ENCODE results near the gene PPP2R2D.
"Not testable (repeated sequence)": the region's sequence is repeated elsewhere in the genome, so short reads cannot be mapped to it uniquely, and the experiment has no call there.

Gene PPP2R2D

GRCh38 chr10:131930150-131930549 is 29.3 kb downstream of the PPP2R2D start:
- no peak for FAIRE-seq

GRCh38 chr10:131930586-131931330 is 29.9 kb downstream of the PPP2R2D start:
- FAIRE-seq: no peak

GRCh38 chr10:131931981-131932380 is 31.2 kb downstream of the PPP2R2D start:
- no peak for FAIRE-seq

DNA sequence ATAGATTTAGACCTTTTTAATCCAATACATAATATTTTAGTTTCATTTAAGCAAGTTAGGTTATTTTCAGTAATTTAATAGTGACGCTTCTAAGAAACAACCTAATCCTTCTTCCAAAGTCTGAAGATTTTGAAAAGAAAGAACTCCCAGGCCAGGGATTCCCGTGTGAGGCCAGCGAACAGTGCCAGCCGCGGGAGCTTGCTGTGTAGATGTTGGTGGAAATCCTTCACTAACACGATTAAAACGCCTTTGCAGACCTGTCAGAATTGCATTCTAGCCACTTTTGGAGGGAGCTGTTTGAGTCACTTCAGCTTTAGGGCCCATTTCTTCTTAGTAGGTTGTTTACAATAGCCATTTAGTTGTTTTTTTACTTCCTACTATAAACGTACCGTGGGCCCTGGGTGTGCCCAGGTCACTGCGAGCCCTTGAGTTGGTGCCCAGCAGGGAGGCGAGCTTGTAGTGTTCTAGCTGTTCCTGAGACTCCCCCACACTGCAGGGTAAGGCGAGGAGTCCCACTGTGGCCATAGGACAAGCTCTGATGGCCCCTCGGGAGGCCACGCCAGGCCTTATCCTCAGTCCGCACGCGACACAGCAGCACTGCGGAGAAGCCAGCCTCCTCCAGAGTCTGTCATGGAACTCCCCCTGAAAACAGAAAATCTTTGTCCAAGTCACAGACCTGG is 32.3 kb downstream of the PPP2R2D start:
- FAIRE-seq: no peak

DNA sequence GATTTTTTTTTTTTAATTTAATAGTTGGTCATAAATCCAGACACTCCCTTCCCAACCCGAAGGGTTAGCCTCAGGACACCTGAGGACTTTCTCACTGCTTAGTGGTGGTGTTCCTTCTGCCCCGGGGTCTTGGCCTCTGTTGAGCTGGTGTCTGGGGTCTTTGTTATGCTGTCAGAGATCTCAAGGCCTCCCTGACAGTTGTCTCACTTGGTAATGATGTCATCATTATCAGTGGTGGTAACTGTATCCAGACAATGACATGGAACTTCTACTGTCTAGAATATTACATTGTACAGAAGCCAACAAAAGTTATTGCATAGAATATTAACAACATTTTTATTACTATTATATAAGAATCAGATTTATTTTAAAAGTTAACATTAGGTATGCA is 32.9 kb downstream of the PPP2R2D start:
- no peak for FAIRE-seq

DNA sequence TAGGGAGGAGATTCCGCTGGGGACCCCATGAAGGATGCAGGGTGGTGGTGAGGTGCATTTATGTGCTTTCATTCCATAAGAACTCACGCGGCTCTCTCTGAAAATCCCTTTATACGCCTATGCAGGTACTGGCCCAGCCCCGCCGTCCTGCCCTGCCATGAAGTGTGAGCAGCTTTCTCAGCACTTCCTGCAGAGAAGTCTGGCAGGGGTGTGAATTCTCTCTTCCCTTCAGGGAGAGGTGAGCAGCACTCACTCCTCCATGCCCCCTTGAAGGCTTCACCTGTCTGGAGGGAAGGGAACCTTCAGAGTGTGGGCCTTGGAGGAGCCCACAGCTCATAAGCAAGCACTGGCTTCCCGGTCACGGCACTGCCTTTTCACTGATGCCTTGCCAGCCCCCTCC is 34.0 kb downstream of the PPP2R2D start:
- no peak for FAIRE-seq

GRCh38 chr10:131935260-131935659 is 34.5 kb downstream of the PPP2R2D start:
- FAIRE-seq: no peak

DNA sequence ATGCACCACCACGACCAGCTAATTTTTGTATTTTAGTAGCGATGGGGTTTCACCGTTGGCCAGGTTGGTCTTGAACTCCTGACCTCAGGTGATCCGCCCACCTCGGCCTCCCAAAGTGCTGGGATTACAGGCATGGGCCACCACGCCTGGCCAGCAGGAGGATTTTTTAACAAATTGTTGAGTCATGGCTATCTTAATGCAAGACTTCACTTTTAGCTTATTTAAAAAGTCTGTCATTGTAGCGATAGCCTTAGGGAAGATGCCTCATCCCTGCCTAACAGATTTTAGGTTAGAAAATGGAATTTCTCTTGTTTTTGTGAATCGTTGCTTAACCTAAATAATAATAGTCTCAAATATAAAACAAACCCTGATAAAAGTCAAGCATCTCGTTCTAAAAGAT is 35.5 kb downstream of the PPP2R2D start:
- FAIRE-seq: no peak

- FAIRE-seq: no peak
Measured at GRCh38 chr10:131936736-131937135, 35.9 kb downstream of the PPP2R2D start.

GRCh38 chr10:131937836-131938235 is 37.0 kb downstream of the PPP2R2D start:
- FAIRE-seq: no peak

- no peak for FAIRE-seq
Measured at GRCh38 chr10:131938681-131939080, 37.9 kb downstream of the PPP2R2D start.

GRCh38 chr10:131942455-131942854 is 41.6 kb downstream of the PPP2R2D start:
- no peak for FAIRE-seq

DNA sequence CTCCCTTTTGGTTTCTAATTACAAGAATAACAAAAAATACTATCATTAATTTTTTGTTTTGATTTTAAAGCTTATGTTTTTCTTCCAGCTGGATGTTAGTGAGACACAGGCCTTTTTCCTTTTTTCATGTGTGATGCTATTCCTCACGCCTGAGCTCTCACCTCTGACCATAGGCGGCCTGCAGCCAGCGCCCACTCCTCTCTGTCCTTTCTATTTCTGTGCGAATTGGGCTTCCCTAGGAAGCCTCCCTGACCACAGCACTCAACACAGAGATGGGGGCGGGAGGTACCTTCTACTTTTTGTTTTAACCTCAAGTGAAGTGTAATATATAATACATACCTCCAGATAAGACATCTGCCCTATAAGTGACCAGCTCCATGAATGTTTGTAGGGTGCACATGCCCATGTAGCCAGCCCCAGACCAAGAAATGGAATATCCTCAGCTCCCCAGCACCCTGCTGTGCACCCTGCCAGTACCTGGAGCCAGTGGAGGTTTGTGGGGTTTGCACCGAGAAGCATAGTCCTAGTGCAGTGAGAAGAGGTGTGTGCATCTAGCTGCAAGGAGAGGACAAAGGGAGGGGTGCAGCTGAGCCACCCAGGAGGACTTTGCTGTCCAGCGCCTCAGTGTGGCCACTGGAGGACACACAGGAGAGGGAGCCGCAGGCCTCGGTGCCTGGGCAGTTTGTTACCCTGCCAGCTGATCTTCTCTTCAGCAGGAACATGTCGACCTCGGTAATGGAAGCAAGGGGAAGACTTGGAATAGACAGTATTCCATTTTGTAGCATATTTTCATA is 42.4 kb downstream of the PPP2R2D start:
- FAIRE-seq: no peak

DNA sequence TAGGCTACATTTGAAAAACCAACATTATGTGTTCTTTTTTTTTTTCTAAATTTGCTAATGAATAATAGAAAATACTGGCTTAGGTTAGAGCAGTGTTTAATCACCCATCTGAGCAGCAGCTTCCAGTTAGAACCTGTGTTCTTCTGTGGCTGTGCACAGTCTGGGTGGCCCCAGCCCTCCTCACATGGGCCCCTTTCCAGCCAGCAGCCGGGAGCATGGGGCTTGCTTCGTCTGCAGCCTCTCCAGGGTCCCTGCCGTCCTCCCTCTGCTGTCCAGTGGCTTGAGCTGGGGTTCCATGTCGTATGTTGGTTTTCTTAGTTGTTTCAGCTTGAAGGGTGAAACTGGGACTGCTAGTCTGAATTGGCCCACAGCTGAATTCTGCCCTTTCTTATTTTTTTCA is 43.6 kb downstream of the PPP2R2D start:
- FAIRE-seq: no peak

GRCh38 chr10:131944976-131945695 is 44.3 kb downstream of the PPP2R2D start:
- no peak for FAIRE-seq

DNA sequence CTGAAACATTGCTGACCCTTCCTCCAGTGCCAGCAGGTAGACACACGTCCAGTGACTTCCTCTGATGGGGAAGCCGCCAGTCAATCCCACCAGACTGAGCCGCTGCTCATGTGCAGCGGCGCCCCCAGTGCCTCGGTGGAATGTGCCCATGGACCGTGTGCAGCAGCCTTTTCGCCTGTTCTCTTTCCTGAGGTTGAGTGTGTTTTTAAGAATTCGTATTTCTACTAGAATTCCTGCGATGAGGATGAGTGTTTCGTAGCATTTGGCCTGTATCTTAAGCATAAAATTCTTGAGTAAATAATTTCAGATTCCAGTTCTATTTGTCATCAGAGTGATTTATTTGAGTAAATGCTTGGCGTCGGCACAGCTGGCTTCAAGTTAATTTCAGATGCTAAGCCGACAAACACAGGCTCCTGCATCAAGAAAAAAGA is 45.5 kb downstream of the PPP2R2D start:
- no peak for FAIRE-seq

DNA sequence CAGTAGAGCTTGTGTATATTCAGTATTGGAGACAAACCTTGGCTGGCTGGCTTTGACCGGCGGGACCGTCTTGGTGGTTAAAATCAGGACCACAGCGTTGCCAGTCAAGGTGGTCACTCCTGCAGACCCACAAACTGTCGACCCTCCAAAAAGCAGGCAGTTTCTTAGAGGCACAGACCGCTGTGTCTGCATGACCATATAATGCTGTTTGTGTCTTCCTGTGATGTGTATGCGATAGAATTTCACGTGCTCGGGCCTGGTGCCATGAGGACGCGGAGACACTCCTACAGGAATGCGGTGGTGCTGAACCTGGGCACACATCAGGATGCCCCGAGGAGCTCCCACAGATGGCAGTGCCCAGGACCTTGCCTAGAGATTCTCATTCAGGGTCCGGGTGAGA is 46.1 kb downstream of the PPP2R2D start:
- no peak for FAIRE-seq

GRCh38 chr10:131947631-131948347 is 47.0 kb downstream of the PPP2R2D start:
- no peak for FAIRE-seq

DNA sequence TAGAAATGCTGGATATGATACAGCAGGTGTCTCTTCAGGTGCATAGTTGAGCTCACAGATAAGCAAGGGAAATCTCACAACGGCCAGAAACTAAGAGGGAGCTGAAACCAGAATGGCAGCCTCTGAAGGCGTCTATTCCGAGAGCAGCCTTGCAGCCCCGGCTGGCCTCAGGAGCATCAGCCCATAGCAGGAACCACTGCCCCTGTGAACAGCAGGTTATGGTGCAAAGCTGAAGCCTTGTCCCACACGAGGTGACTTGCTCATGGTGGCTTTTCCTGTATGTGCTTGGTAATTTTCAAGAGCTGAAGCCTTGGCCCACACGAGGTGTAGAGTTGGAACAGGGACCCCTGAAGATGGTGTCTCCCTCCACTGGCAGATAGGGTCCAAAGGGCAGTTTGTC is 47.7 kb downstream of the PPP2R2D start:
- FAIRE-seq: no peak

- no peak for FAIRE-seq
Measured at GRCh38 chr10:131949041-131949862, 48.4 kb downstream of the PPP2R2D start.

DNA sequence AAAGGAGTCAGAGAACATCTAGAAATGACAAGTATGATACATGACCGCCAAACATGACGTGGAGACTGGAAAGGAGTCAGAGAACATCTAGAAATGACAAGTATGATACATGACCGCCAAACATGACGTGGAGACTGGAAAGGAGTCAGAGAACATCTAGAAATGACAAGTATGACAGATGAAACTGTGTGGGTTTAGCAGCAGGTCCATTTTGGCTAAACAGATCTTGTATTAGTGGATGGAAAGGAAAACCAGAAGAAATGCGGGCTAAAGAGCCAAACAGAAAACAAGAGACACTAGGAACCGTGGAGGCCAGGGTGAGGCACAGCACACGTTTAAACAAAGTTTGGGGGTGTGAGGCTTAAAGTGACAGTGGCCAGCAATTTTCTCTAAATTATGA is 49.1 kb downstream of the PPP2R2D start:
- not testable (repeated sequence) for FAIRE-seq

Data from endometrium (tissue), 2 donors.